ENCODE results near the gene ANKRD60. TPM values are rescaled to one million over a fixed set of nuclear protein-coding genes. Genes with fewer than 3 reads are reported as not detected.

Gene ANKRD60
- total RNA-seq, 1 experiment from 2014 or later: not detected

DNA sequence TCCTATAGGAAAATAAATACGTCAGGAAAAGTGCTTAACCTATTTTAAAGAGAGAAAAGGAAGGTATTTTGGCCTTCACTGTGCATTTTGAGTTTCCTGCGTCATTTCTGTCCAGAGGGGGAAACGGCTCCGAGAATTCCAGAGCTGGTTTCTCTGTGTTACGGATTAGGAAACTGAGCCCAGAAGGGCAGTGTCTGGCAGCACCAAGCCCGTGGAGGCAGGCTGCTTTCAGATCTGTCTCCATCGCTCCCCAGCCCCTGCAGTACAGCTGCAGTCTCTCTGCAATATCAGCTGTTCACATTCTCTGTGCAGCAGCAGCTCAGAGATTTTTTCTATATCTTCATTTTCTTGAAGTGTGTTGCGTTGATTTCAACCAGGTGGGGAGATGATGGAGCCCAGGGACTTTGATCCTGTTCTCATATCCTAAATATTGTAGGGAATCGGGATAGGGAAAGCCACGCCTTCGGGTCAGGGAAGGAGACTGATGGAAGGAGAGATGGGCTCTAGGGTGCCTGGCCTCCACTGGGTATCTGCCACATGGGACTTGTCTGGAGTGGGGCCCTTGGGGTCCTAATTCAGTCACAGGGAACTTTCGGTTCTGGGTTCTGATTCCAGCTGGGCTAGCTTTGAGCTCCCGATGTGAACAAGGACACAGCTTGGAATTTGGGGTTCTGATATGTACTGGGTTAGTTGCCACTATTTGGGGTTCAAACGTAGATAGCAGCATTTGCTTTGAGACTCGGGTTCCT, 2.8 kb downstream of the ANKRD60 start:
- Mint-ChIP-seq H3K9me3 (peaks cover 11% of the 10 kb centered on the region), H3K27me3 (ENCODE audit: low read depth) (peaks cover 24% of the 10 kb centered on the region), H3K36me3 (no peaks in the 10 kb centered on the region), H3K27ac (no peak overlapping the region), H3K4me3 (no peak overlapping the region), H3K4me1 (peaks cover 18% of the 10 kb centered on the region)
- DNase-seq (ENCODE audit: low spot score): no peak
- POLR2A ChIA-PET: no interaction called here
- TF ChIP-seq MXD4 (CRISPR knock-in tag; IDR thresholded peaks at IDR 0.05; ENCODE audit: borderline replicate concordance) (no peak), GABPB1 (CRISPR knock-in tag; IDR thresholded peaks at IDR 0.05) (no peak)
- no peak for ATAC-seq
- CTCF ChIA-PET: interaction anchor here (0.5 kb wide), 1 partner anchor 34 kb away, joined by 3 read pairs; no protein-coding TSS in a partner anchor

GRCh38 chr20:58224974-58225373, 3.5 kb downstream of the ANKRD60 start:
- no peak for TF ChIP-seq ZNF121 (CRISPR knock-in tag; IDR thresholded peaks at IDR 0.05)
- DNase-seq (ENCODE audit: low spot score) (no peak), ATAC-seq (no peak)
- Mint-ChIP-seq H3K4me3 (no peak overlapping the region), H3K9me3 (peaks cover 11% of the 10 kb centered on the region), H3K36me3 (no peaks in the 10 kb centered on the region), H3K4me1 (peaks cover 12% of the 10 kb centered on the region), H3K27me3 (ENCODE audit: low read depth) (peaks cover 24% of the 10 kb centered on the region), H3K27ac (no peak overlapping the region)
- ChIA-PET CTCF (interaction anchor here (0.5 kb wide), 1 partner anchor 33 kb away, joined by 3 read pairs; no protein-coding TSS in a partner anchor), POLR2A (interaction anchor here (0.6 kb wide), 1 partner anchor 239 kb away, joined by 3 read pairs; no protein-coding TSS in a partner anchor)

DNA sequence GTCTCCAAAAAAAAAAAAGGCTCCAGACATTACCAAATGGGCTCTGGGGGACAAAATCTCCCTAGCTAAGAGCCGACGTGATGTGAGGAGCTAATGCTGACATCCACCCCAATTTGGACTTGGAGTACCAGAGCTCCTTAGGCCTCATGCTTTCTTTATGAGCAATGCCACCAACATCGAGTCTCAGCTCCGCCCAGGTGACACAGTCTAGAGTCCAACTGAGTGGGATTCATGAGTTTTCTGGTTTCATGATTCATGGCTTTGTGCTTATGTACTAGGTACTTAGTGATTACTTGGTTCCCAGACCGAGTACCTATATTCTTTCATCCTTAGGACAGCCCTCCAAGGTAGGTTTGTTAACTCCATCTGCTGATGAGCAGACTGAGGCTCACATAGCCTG, 4.4 kb downstream of the ANKRD60 start:
- Mint-ChIP-seq H3K4me1 (peaks cover 3% of the 10 kb centered on the region), H3K27ac (no peak overlapping the region), H3K9me3 (peaks cover 20% of the 10 kb centered on the region), H3K27me3 (ENCODE audit: low read depth) (peaks cover 27% of the 10 kb centered on the region), H3K36me3 (peaks cover 3% of the 10 kb centered on the region), H3K4me3 (no peak overlapping the region)
- no peak for ATAC-seq
- TF ChIP-seq ZNF121 (CRISPR knock-in tag; IDR thresholded peaks at IDR 0.05): no peak
- no peak for TF ChIP-seq JUN (CRISPR knock-in tag; IDR thresholded peaks at IDR 0.05)
- TF ChIP-seq, protein P1, sequence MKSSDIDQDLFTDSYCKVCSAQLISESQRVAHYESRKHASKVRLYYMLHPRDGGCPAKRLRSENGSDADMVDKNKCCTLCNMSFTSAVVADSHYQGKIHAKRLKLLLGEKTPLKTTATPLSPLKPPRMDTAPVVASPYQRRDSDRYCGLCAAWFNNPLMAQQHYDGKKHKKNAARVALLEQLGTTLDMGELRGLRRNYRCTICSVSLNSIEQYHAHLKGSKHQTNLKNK (CRISPR knock-in tag; IDR thresholded peaks at IDR 0.05): no peak
- TF ChIP-seq NFATC4 (CRISPR knock-in tag; IDR thresholded peaks at IDR 0.05): no peak
- no peak for TF ChIP-seq TEAD1 (CRISPR knock-in tag; IDR thresholded peaks at IDR 0.05)
- TF ChIP-seq ZSCAN18 (CRISPR knock-in tag; IDR thresholded peaks at IDR 0.05): no peak
- no peak for TF ChIP-seq AFF4 (CRISPR knock-in tag; IDR thresholded peaks at IDR 0.05; ENCODE audit: borderline replicate concordance)
- no peak for TF ChIP-seq FOXK1 (CRISPR knock-in tag; IDR thresholded peaks at IDR 0.05)
- TF ChIP-seq TCF7 (CRISPR knock-in tag; IDR thresholded peaks at IDR 0.05; ENCODE audit: low read depth): no peak
- TF ChIP-seq, protein P2, sequence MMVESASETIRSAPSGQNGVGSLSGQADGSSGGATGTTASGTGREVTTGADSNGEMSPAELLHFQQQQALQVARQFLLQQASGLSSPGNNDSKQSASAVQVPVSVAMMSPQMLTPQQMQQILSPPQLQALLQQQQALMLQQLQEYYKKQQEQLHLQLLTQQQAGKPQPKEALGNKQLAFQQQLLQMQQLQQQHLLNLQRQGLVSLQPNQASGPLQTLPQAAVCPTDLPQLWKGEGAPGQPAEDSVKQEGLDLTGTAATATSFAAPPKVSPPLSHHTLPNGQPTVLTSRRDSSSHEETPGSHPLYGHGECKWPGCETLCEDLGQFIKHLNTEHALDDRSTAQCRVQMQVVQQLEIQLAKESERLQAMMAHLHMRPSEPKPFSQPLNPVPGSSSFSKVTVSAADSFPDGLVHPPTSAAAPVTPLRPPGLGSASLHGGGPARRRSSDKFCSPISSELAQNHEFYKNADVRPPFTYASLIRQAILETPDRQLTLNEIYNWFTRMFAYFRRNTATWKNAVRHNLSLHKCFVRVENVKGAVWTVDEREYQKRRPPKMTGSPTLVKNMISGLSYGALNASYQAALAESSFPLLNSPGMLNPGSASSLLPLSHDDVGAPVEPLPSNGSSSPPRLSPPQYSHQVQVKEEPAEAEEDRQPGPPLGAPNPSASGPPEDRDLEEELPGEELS (CRISPR knock-in tag; IDR thresholded peaks at IDR 0.05): no peak
- TF ChIP-seq ZNF232 (CRISPR knock-in tag; IDR thresholded peaks at IDR 0.05): no peak
- TF ChIP-seq ZNF416 (CRISPR knock-in tag; IDR thresholded peaks at IDR 0.05): no peak
- no peak for TF ChIP-seq ELF4 (CRISPR knock-in tag; IDR thresholded peaks at IDR 0.05; ENCODE audit: low read depth)
- no peak for TF ChIP-seq ZNF396 (CRISPR knock-in tag; IDR thresholded peaks at IDR 0.05; ENCODE audit: borderline replicate concordance)
- no peak for DNase-seq (ENCODE audit: low spot score)
- POLR2A ChIA-PET: interaction anchor here (0.6 kb wide), 1 partner anchor 10 kb away, joined by 5 read pairs; no protein-coding TSS in a partner anchor
- CTCF ChIA-PET: no interaction called here

Measured in WTC11 (cell line).